ENCODE results near the gene MTFR1L.

DNA sequence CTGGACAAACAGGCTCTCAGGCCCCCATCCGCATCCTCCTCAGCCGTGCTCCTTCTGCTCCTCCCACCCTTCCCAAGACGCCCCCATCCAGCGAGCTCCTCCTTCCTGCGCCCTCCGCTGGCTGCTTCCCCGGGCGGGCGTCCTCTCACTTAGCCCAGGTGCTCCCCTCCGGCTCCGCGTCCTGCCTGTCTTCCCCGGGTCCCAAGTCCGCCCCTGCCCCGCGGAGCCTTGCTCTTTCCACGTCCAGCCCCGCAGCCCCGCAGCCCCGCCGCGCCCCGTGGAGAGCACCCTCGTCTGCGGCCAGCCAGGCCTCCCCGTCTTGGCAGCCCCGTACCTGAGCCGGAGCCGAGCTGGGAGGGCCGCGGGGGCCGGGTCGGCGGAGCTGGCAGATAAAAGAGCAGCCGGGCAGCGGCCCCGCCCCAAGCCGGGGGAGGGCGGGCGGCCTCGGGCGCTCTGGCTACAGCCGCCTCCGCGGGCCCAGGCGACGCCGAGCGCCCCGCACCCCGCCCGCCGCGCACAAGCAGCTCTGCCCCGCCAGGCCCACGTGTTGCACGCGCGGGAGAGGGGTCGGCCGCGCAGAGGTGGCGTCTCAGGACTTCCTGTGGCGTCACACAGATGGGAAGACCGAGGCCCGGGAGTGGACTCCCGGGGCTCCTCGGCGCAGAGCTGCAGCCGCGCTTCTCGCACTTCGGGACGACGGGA, 55.6 kb downstream of the MTFR1L start, which contains the start of gene PAQR7:
- no peak; the same call in 1 of the 2 replicates for TF ChIP-seq JUN (CRISPR knock-in tag; IDR thresholded peaks at IDR 0.05)
- TF ChIP-seq NFATC4 (CRISPR knock-in tag; IDR thresholded peaks at IDR 0.05) = no peak
- TF ChIP-seq, protein P1, sequence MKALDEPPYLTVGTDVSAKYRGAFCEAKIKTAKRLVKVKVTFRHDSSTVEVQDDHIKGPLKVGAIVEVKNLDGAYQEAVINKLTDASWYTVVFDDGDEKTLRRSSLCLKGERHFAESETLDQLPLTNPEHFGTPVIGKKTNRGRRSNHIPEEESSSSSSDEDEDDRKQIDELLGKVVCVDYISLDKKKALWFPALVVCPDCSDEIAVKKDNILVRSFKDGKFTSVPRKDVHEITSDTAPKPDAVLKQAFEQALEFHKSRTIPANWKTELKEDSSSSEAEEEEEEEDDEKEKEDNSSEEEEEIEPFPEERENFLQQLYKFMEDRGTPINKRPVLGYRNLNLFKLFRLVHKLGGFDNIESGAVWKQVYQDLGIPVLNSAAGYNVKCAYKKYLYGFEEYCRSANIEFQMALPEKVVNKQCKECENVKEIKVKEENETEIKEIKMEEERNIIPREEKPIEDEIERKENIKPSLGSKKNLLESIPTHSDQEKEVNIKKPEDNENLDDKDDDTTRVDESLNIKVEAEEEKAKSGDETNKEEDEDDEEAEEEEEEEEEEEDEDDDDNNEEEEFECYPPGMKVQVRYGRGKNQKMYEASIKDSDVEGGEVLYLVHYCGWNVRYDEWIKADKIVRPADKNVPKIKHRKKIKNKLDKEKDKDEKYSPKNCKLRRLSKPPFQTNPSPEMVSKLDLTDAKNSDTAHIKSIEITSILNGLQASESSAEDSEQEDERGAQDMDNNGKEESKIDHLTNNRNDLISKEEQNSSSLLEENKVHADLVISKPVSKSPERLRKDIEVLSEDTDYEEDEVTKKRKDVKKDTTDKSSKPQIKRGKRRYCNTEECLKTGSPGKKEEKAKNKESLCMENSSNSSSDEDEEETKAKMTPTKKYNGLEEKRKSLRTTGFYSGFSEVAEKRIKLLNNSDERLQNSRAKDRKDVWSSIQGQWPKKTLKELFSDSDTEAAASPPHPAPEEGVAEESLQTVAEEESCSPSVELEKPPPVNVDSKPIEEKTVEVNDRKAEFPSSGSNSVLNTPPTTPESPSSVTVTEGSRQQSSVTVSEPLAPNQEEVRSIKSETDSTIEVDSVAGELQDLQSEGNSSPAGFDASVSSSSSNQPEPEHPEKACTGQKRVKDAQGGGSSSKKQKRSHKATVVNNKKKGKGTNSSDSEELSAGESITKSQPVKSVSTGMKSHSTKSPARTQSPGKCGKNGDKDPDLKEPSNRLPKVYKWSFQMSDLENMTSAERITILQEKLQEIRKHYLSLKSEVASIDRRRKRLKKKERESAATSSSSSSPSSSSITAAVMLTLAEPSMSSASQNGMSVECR (CRISPR knock-in tag; IDR thresholded peaks at IDR 0.05; ENCODE audit: borderline replicate concordance) = no peak; the same call in 1 of the 2 replicates
- TF ChIP-seq, protein P2, sequence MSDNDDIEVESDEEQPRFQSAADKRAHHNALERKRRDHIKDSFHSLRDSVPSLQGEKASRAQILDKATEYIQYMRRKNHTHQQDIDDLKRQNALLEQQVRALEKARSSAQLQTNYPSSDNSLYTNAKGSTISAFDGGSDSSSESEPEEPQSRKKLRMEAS (CRISPR knock-in tag; IDR thresholded peaks at IDR 0.05) = peak; percentile 81
- TF ChIP-seq FOXK1 (CRISPR knock-in tag; IDR thresholded peaks at IDR 0.05) = 0 out of 2 replicates have a peak, but pooled peaks have one; percentile 18
